NCI-H510A treated with DMSO at 0.1 percent for 48 hours (cell line): ENCODE data around the gene NF1.
"Not testable (repeated sequence)": the region's sequence is repeated elsewhere in the genome, so short reads cannot be mapped to it uniquely, and the experiment has no call there.

ENCODE experiments used
- DNase-seq: peaks from one replicate; lab custom pipeline; 2025; lab: John Stamatoyannopoulos, UW

Gene NF1

GRCh38 chr17:31078290-31078689, 16.5 kb upstream of the NF1 start:
- DNase-seq = no peak

DNA sequence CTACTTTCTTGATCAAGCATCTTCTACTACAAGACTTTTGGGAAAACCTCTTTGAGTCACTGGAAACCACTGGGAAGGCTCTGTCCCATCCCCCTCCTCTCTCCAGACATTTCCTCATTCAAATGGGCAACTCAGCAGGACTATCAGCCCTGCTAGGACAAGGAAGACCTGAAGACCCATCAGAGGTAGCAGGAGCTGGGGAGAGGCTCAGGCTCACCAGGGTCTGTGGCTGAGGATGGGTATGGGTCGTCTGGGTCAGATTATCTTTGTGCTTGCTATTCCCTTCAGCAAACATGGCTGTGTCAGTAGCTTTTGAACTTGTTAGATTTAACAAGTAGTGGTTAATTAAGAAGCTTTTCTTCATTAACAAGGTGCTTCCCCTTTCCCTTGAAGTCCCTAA, 15.0 kb upstream of the NF1 start:
- DNase-seq = no peak

GRCh38 chr17:31085563-31085962, 9.2 kb upstream of the NF1 start:
- no peak for DNase-seq

DNA sequence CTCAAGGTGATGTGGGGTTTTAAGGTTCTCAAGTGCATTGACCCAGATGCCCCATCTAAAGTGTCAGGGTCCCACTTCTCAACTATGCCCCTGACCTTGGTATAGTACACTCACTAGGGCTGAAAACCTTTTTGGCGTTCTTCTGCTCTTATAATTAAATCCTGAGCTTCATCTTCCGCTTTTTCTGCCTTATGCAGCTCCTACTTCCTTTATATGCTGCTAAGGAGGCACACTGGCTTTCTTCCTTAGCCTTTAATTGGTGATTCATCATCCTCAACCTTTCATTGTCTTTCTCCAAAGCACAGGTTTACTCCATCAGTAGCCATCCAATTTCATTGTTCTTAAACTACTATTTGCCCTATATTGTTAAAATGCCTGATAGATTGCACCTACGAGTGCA, 5.3 kb upstream of the NF1 start:
- DNase-seq = no peak

- DNase-seq = not testable (repeated sequence)
Observed at GRCh38 chr17:31090650-31091049, 4.1 kb upstream of the NF1 start.

DNA sequence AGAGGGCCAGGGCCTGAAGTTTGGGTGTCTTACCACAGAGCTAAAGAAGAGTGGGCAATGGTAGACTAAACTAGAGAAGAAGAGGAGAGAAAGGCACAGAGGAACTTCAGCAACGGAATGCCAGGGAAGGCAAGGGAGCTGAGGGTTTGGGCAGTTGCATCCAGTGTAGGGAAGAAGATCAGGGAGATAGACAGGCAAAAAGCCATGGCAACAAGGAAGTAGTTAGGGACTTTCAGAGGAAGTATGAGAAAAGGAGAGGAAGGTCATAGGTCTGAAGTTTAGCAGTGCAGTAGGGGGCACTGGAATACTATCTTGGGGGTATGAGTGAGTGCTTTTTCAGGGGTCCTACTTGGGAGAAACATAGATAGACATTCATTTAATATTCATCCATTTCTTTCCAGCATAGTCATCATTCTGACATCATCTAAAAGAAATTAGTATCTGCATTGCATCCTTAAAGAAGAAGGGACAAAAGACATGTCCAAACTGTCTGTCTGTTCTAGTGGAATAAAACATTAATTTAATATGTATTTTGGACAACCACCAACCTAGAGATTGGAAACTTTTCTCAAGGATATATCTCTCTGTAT, 2.2 kb upstream of the NF1 start:
- DNase-seq = no peak

- peak; percentile 77 for DNase-seq
Observed at GRCh38 chr17:31093866-31094599, 744 bp upstream of the NF1 start.

GRCh38 chr17:31095236-31096105, 694 bp downstream of the NF1 start:
- peak; percentile 67 for DNase-seq

DNA sequence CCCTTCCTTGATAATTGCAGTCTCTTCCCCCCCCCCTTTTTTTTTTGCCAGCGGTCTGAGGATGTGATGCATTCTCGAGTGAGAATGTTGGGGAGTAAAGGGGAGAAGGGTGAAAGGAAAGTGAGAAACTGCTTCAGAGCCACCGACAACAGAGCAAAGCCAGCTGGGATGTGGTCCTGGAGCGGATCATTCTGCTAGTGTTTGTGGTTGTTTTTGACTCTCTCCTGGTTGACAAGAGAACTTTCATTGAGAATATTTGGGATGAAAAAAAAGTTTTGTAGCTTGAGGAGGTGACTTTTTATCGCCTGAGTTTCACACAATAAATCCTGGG, 1.3 kb downstream of the NF1 start:
- no peak for DNase-seq

- DNase-seq = no peak
Observed at GRCh38 chr17:31099016-31099415, 4.2 kb downstream of the NF1 start.

- no peak for DNase-seq
Observed at GRCh38 chr17:31100840-31101459, 6.2 kb downstream of the NF1 start.

DNA sequence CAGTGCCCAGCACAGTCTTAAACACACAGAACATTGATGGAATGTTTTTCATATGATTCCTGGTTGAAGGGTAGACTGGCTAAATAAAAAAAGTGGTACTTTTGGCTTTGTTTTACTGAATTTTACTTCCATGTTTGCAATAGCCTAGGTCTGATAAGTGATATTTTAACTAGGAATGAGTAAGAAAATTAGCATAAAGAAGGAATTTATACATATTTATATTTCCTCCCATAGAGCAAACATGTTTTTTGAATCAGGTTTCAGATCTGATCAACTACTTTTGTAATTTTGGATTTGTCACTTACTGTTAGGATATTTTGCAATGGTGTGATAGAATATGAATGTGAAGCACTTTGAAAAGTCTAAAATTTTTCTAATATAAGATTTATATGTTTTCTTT, 7.2 kb downstream of the NF1 start:
- no peak for DNase-seq

- no peak for DNase-seq
Observed at GRCh38 chr17:31105991-31106390, 11.2 kb downstream of the NF1 start.

DNA sequence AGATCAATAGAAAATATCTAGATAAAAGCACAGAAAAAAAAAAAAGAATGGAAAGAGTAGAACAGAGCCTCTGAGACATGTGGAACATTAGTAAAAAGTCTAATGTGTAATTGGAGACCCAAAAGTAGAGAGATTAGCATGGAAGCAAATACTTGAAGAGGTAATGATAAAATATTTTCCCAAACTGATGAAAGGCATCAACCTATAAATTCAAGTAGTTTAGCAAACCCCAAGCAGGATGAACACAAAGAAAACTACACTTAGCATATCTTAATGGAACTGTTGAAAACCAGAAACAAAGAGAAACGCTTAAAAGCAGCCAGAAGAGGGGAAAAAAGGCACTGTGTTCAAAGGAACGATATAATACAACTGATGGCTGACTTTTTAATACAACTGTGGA, 16.4 kb downstream of the NF1 start:
- no peak for DNase-seq

GRCh38 chr17:31112001-31112661, 17.4 kb downstream of the NF1 start:
- no peak for DNase-seq

GRCh38 chr17:31113368-31113767, 18.6 kb downstream of the NF1 start:
- DNase-seq = not testable (repeated sequence)

- DNase-seq = no peak
Observed at GRCh38 chr17:31113939-31114338, 19.2 kb downstream of the NF1 start.

DNA sequence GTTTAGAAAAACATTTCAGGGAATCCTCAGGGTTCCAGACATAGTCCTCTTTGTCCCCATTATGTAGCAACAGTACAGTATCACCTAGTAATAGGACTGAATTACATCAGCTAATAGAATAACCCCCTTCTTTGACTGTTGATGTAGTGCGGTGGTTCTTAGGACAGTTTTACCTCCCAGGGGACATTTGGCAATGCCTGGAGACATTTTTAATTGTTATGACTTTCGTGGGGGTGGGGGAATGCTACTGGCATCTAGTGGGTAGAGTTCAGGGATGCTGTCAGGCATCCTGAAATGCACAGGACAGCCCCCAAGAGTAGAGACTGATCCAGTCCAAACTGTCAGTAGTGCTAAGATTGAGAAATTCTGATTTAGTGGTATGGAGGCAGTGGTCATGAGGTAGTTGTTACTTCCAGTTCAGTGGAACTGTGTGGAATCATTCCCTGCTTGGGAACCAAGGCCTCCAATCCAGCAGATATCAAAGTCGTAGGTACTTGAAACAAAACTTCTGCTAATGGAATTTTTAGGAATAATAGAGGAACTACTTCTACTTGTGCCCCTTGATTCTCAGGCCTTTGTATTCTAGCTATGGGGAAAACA, 20.3 kb downstream of the NF1 start:
- no peak for DNase-seq

DNA sequence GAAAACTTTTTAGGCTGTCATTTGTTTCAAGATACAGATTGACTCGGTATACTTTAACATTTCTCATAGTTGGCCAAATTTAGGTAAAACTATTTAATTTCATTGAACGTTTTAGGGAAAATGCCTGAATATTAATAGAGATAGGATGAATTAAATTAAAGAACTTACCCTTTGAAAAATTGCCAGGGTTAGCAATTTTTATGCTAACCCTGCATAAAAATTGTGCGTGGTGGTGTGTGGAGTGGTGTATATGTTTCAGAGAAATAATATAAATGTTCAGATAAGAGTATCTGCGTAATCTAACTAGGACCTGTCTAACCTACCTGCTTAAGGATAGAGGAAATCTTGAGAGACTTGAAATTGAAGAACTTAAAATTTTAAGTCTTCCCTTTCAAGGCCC, 21.4 kb downstream of the NF1 start:
- no peak for DNase-seq

DNA sequence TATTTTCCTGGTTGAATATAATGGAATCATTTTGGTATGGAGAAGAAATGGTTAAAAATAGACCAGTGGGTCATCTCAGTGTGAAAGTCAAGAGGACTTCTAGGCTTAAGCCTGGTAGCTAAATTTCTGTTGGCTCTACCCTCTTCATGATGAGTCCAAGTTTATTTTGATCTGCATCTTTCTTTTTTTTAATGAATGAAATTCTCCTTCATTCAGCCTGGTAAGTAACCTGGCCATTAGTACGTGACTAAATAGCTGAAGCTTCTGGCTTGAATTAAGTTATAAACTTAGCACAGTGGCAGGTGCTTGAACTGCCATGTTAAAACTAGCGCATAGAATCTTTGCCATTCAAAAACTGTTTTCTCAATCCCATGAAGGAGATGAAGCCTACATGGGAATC, 28.0 kb downstream of the NF1 start:
- DNase-seq = no peak

- DNase-seq = no peak
Observed at GRCh38 chr17:31126318-31126717, 31.5 kb downstream of the NF1 start.

DNA sequence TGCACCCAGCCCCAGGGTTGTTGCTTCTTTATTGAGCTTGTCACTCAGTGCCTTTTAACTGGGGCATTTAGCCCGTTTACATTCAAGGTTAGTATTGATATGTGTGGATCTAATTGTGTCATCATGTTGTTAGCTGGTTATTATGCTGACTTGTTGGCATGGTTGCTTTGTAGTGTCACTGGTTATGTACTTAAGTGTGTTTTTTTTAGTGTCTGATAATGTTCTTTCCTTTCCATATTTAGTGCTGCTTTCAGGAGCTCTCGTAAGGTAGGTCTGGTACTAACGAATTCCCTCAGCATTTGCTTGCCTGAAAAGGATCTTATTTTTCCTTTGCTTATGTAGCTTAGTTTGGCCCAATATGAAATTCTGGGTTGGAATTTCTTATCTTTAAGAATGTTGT, 33.5 kb downstream of the NF1 start:
- no peak for DNase-seq
